ENCODE results near the gene BTD.

DNA sequence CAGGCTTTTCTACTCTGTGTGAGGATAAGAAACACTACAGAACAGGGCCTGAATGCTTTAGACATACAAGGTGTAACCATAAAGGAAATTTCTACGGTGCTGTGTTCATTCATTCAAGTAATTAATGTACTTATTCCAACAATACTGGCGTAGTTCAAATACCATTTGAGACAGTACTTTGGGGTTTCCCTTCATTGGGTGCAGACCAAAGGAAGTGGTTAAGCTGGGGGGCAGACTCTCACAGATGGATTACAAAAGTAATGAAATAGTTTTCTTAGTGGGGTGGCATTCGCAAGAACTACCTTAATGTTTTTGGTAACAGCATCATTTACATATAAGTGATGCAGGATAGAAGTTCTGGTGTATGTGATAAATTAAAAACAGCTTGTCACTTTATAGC, 65.9 kb downstream of the BTD start:
- TF ChIP-seq, protein P1, sequence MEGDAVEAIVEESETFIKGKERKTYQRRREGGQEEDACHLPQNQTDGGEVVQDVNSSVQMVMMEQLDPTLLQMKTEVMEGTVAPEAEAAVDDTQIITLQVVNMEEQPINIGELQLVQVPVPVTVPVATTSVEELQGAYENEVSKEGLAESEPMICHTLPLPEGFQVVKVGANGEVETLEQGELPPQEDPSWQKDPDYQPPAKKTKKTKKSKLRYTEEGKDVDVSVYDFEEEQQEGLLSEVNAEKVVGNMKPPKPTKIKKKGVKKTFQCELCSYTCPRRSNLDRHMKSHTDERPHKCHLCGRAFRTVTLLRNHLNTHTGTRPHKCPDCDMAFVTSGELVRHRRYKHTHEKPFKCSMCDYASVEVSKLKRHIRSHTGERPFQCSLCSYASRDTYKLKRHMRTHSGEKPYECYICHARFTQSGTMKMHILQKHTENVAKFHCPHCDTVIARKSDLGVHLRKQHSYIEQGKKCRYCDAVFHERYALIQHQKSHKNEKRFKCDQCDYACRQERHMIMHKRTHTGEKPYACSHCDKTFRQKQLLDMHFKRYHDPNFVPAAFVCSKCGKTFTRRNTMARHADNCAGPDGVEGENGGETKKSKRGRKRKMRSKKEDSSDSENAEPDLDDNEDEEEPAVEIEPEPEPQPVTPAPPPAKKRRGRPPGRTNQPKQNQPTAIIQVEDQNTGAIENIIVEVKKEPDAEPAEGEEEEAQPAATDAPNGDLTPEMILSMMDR (conservative IDR thresholded peaks at IDR 0.05; ENCODE audit: low read depth in 2 of 2), result no peak
- TF ChIP-seq EZH2 (IDR thresholded peaks at IDR 0.05; ENCODE audit: low read depth, unreplicated experiment) (no peak), REST (IDR thresholded peaks at IDR 0.05; ENCODE audit: unreplicated experiment) (no peak), CREB1 (CRISPR knock-in tag; IDR thresholded peaks at IDR 0.05; ENCODE audit: low read depth) (no peak), EZH2phosphoT487 (IDR thresholded peaks at IDR 0.05; ENCODE audit: unreplicated experiment) (no peak), POLR2AphosphoS5 (IDR thresholded peaks at IDR 0.05; ENCODE audit: low read depth) (no peak)
